Mucosa of descending colon (tissue), 3 donors: Measurements from ENCODE around the gene EPB41L4B. TPM values are rescaled to one million over a fixed set of nuclear protein-coding genes. Genes with fewer than 3 reads are reported as not detected.

Source experiments
- ATAC-seq: fragments of 200-7000 bp; cut with Tn5 transposase; one replicate; pipeline ENCODE4 v1.9.1; 2020; ENCODE audit warnings: mild to moderate bottlenecking, moderate library complexity
- DNase-seq, 3 donors: peaks; one replicate each; pipeline ENCODE4 v3.0.0-alpha.2; 2020
- H3K36me3 ChIP-seq: fragments of 200-600 bp; one replicate; pipeline ENCODE4 v1.8.0; 2021; ENCODE audit warnings: low read depth, mild to moderate bottlenecking
- H3K4me1 ChIP-seq: fragments of 200-600 bp; one replicate; pipeline ENCODE4 v1.8.0; 2021; ENCODE audit warnings: low read depth, mild to moderate bottlenecking
- H3K4me3 ChIP-seq: fragments of 200-600 bp; one replicate; pipeline ENCODE4 v1.8.0; 2021; ENCODE audit warnings: mild to moderate bottlenecking
- H3K9me3 ChIP-seq: fragments of 200-600 bp; one replicate; pipeline ENCODE4 v1.8.0; 2021; ENCODE audit warnings: mild to moderate bottlenecking
- CTCF ChIP-seq: fragments of 200-600 bp; IDR thresholded peaks from one replicate; pipeline ENCODE4 v1.8.0; 2022; ENCODE audit warnings: antibody characterized with exemption, mild to moderate bottlenecking
- intact Hi-C, 2 donors: fragments of 100-400 bp; cut with DNase I in 1 of 2; cut with micrococcal nuclease in 1 of 2; formaldehyde crosslinking; loops; one replicate each; pipeline versions ENCODE4 v1.11.0 to v1.11.1; 2022; cut with DNase I, micrococcal nuclease
- total RNA-seq, 3 donors: library from RNA; stranded (reverse); fragmentation: NEBNext Ultra II Directional in 2 of 3; extraction: Animal tissue kit (Norgen Biotek cat#: 25700) in 2 of 3; gene quantifications; one replicate each; pipeline versions ENCODE4 v1.2.1 to v1.2.4, GENCODE V29; 2021 to 2023
- donor health status: DM: no; HTN: no; CAD: no; lungs with moderate emphysema.
- donor health status: DM: no; HTN: no; CAD: no.
- donor health status: DM: no; HTN: yes; CAD: no.

The EPB41L4B gene
- total RNA-seq, 3 donors from 2014 or later, result 56.3 to 163 (median 122) TPM

- no peak for ATAC-seq
These were observed 42.0 kb downstream of the EPB41L4B start for GRCh38 chr9:109278848-109279247.

GRCh38 chr9:109278216-109278615 is 42.6 kb downstream of the EPB41L4B start:
- Histone ChIP-seq H3K9me3 (no peaks in the 10 kb centered on the region), H3K4me3 (no peak overlapping the region), H3K36me3 (no peaks in the 10 kb centered on the region), H3K4me1 (peaks cover 36% of the 10 kb centered on the region)
- no peak for TF ChIP-seq CTCF
- ATAC-seq (no peak), DNase-seq (no peak)
- intact Hi-C loops, result no loop called here

More at GRCh38 chr9:109278848-109279247, 42.0 kb downstream of the EPB41L4B start:
- Histone ChIP-seq H3K9me3 (no peaks in the 10 kb centered on the region), H3K4me3 (no peak overlapping the region), H3K36me3 (no peaks in the 10 kb centered on the region), H3K4me1 (peaks cover 32% of the 10 kb centered on the region)
- DNase-seq, result no peak
- no peak for TF ChIP-seq CTCF
- intact Hi-C loops, result no loop called here

GRCh38 chr9:109277451-109277850 is 43.4 kb downstream of the EPB41L4B start:
- no peak for TF ChIP-seq CTCF
- ATAC-seq (peak; percentile 19), DNase-seq (peak in 1 of 3 donors; percentile 51)
- H3K9me3 ChIP-seq, result no peaks in the 10 kb centered on the region
- no peak overlapping the region for H3K4me3 ChIP-seq
- intact Hi-C loops, result no loop called here
- H3K4me1 ChIP-seq, result peaks cover 37% of the 10 kb centered on the region
- H3K36me3 ChIP-seq, result no peaks in the 10 kb centered on the region

- intact Hi-C loops, result no loop called here
- TF ChIP-seq CTCF, result no peak
- ATAC-seq (no peak), DNase-seq (no peak)
- no peaks in the 10 kb centered on the region for H3K36me3 ChIP-seq
- peaks cover 37% of the 10 kb centered on the region for H3K4me1 ChIP-seq
- H3K9me3 ChIP-seq, result no peaks in the 10 kb centered on the region
- no peak overlapping the region for H3K4me3 ChIP-seq
These were observed 44.1 kb downstream of the EPB41L4B start for GRCh38 chr9:109276469-109277440.

- ATAC-seq, result peak; percentile 91
These were observed 45.8 kb downstream of the EPB41L4B start for GRCh38 chr9:109274884-109275730.

More at GRCh38 chr9:109274884-109275730, 45.8 kb downstream of the EPB41L4B start:
- no peak overlapping the region for H3K4me3 ChIP-seq
- intact Hi-C loops, result no loop called here
- no peak for TF ChIP-seq CTCF
- H3K4me1 ChIP-seq, result peaks cover 37% of the 10 kb centered on the region
- no peaks in the 10 kb centered on the region for H3K9me3 ChIP-seq
- DNase-seq, result peak; percentile 86 to 90 (median 87)
- H3K36me3 ChIP-seq, result no peaks in the 10 kb centered on the region
